GM23338 (cell line): ENCODE results near the gene BCAS3. TPM values are rescaled to one million over a fixed set of nuclear protein-coding genes. Genes with fewer than 3 reads are reported as not detected.

Experiments used
- ATAC-seq: fragments of 200-7000 bp; cut with Tn5 transposase; 3 replicates; pipeline ENCODE4 v1.9.1; 2020
- DNase-seq: peaks from one replicate; pipeline ENCODE4 v3.0.0-alpha.2; 2015; ENCODE audit warnings: low spot score
- H2AFZ ChIP-seq: fragments of 200-600 bp; sonication (generic); 2 replicates; pipeline ENCODE4 v1.8.0; 2016; ENCODE audit warnings: antibody characterized with exemption, mild to moderate bottlenecking, moderate library complexity
- H3F3A ChIP-seq: fragments of 200-600 bp; sonication (generic); replicated peaks from 2 replicates; pipeline ENCODE4 v1.8.0; 2017; ENCODE audit warnings: antibody characterized with exemption, mixed run types, low read depth
- H3K27ac ChIP-seq: fragments of 200-600 bp; sonication (generic); 2 replicates; pipeline ENCODE4 v1.6.1; 2016; ENCODE audit warnings: low read depth
- H3K27me3 ChIP-seq: fragments of 200-600 bp; sonication (generic); 2 replicates; pipeline ENCODE4 v1.8.0; 2016; ENCODE audit warnings: mild to moderate bottlenecking, mixed run types, moderate library complexity; ENCODE audit not compliant: insufficient read depth
- H3K36me3 ChIP-seq: fragments of 200-600 bp; sonication (generic); 2 replicates; pipeline ENCODE4 v1.8.0; 2016; ENCODE audit warnings: mild to moderate bottlenecking; ENCODE audit not compliant: insufficient read depth
- H3K4me1 ChIP-seq: fragments of 200-600 bp; sonication (generic); 2 replicates; pipeline ENCODE4 v1.8.0; 2016; ENCODE audit warnings: mild to moderate bottlenecking, moderate library complexity; ENCODE audit not compliant: insufficient read depth
- H3K4me2 ChIP-seq: fragments of 200-600 bp; sonication (generic); 2 replicates; pipeline ENCODE4 v1.7.1; 2017; ENCODE audit warnings: mixed run types
- H3K4me3 ChIP-seq: fragments of 200-600 bp; sonication (generic); 2 replicates; pipeline ENCODE4 v1.6.1; 2016; ENCODE audit warnings: mixed run types
- H3K79me2 ChIP-seq: fragments of 200-600 bp; sonication (generic); replicated peaks from 2 replicates; pipeline ENCODE4 v1.8.0; 2017; ENCODE audit warnings: mild to moderate bottlenecking; ENCODE audit not compliant: insufficient read depth
- H3K9me2 ChIP-seq: fragments of 200-600 bp; sonication (generic); 2 replicates; pipeline ENCODE4 v1.8.0; 2017; ENCODE audit not compliant: insufficient read depth
- H4K20me1 ChIP-seq: fragments of 200-600 bp; sonication (generic); replicated peaks from 2 replicates; pipeline ENCODE4 v1.8.0; 2017; ENCODE audit warnings: mild to moderate bottlenecking; ENCODE audit not compliant: insufficient read depth
- H3K27ac Mint-ChIP-seq: 2 replicates; pipeline ENCODE4 v1.8.0; 2020; ENCODE audit warnings: inconsistent platforms, mild to moderate bottlenecking, moderate library complexity, mixed read lengths
- H3K27me3 Mint-ChIP-seq: 3 replicates; pipeline ENCODE4 v1.8.0; 2022; ENCODE audit warnings: low read depth, mild to moderate bottlenecking, moderate library complexity, mixed read lengths, inconsistent platforms; ENCODE audit not compliant: insufficient read depth, poor library complexity
- H3K36me3 Mint-ChIP-seq: 3 replicates; pipeline ENCODE4 v1.8.0; 2021; ENCODE audit warnings: low read depth, mild to moderate bottlenecking, inconsistent platforms, moderate library complexity, mixed read lengths
- H3K4me1 Mint-ChIP-seq: 3 replicates; pipeline ENCODE4 v1.8.0; 2020; ENCODE audit warnings: mild to moderate bottlenecking, inconsistent platforms, mixed read lengths
- H3K4me3 Mint-ChIP-seq: 3 replicates; pipeline ENCODE4 v1.8.0; 2021; ENCODE audit warnings: moderate library complexity, mild to moderate bottlenecking, inconsistent platforms, mixed read lengths
- H3K9me3 Mint-ChIP-seq: 3 replicates; pipeline ENCODE4 v1.8.0; 2020; ENCODE audit warnings: moderate library complexity, mild to moderate bottlenecking, inconsistent platforms, mixed read lengths
- CREB1 ChIP-seq: fragments of 250-450 bp; sonication (Bioruptor Pico); IDR thresholded peaks from 2 replicates; pipeline ENCODE4 v1.5.0; 2020; ENCODE audit warnings: low read depth, mild to moderate bottlenecking, moderate library complexity
- ETS1 ChIP-seq: IDR thresholded peaks from 2 replicates; pipeline ENCODE4 v1.6.1; 2016; ENCODE audit warnings: antibody characterized with exemption
- EZH2 ChIP-seq: fragments of 200-600 bp; sonication (generic); IDR thresholded peaks from one replicate; pipeline ENCODE4 v1.8.0; 2017; ENCODE audit warnings: antibody characterized with exemption, mild to moderate bottlenecking, low read depth; ENCODE audit not compliant: unreplicated experiment
- EZH2phosphoT487 ChIP-seq: fragments of 200-600 bp; sonication (generic); IDR thresholded peaks from one replicate; pipeline ENCODE4 v1.8.1; 2018; ENCODE audit warnings: antibody characterized with exemption; ENCODE audit not compliant: unreplicated experiment
- JUNB ChIP-seq: IDR thresholded peaks from one replicate; pipeline ENCODE4 v1.6.1; 2016; ENCODE audit warnings: antibody characterized with exemption; ENCODE audit not compliant: unreplicated experiment
- NANOG ChIP-seq: IDR thresholded peaks from 2 replicates; pipeline ENCODE4 v1.6.1; 2016; ENCODE audit warnings: antibody characterized with exemption, borderline replicate concordance
- POLR2AphosphoS5 ChIP-seq: IDR thresholded peaks from 2 replicates; pipeline ENCODE4 v1.6.1; 2016; ENCODE audit warnings: antibody characterized with exemption, low read depth
- REST ChIP-seq: IDR thresholded peaks from one replicate; pipeline ENCODE4 v1.6.1; 2018; ENCODE audit warnings: antibody characterized with exemption; ENCODE audit not compliant: unreplicated experiment
- STAT1 ChIP-seq: IDR thresholded peaks from one replicate; pipeline ENCODE4 v1.6.1; 2016; ENCODE audit warnings: antibody characterized with exemption; ENCODE audit not compliant: unreplicated experiment
- ZNF114 ChIP-seq: fragments of 250-450 bp; sonication (Bioruptor Pico); IDR thresholded peaks from 2 replicates; pipeline ENCODE4 v1.5.0; 2020; ENCODE audit warnings: mild to moderate bottlenecking, moderate library complexity
- ZNF331 ChIP-seq: fragments of 250-450 bp; sonication (Bioruptor Pico); IDR thresholded peaks from 2 replicates; pipeline ENCODE4 v1.5.0; 2020; ENCODE audit warnings: low read depth, mild to moderate bottlenecking, moderate library complexity
- ZNF462 ChIP-seq: fragments of 250-450 bp; sonication (Bioruptor Pico); IDR thresholded peaks from 2 replicates; pipeline ENCODE4 v1.5.0; 2020; ENCODE audit warnings: mild to moderate bottlenecking, moderate library complexity
- polyA plus RNA-seq: library from polyadenylated mRNA; unstranded; fragments of >200 nt; fragmentation: Nextera tagmentation; extraction: Ambion mirVana; gene quantifications from 2 replicates; pipeline ENCODE4 v1.2.1, GENCODE V29; 2016
- total RNA-seq: library from RNA; depleted of rRNA; stranded (reverse); fragments of >200 nt; shearing (Covaris generic); gene quantifications from 2 replicates; pipeline ENCODE4 v1.2.3, GENCODE V29; 2014
- TF ChIP-seq, protein P1 (sequence below), 2 experiments: fragments of 200-600 bp in 1 of 2; sonication (generic) in 1 of 2; conservative IDR thresholded peaks; 2 replicates each; pipeline versions ENCODE4 v1.5.1 to v1.6.1; 2016 to 2017; ENCODE audit warnings: antibody characterized with exemption in 2 of 2, low read depth in 2 of 2, mild to moderate bottlenecking in 2 of 2, moderate library complexity in 1 of 2

The BCAS3 gene
- total and polyA plus RNA-seq, 2 experiments from 2014 or later, result 8.2 to 28.0 TPM

DNA sequence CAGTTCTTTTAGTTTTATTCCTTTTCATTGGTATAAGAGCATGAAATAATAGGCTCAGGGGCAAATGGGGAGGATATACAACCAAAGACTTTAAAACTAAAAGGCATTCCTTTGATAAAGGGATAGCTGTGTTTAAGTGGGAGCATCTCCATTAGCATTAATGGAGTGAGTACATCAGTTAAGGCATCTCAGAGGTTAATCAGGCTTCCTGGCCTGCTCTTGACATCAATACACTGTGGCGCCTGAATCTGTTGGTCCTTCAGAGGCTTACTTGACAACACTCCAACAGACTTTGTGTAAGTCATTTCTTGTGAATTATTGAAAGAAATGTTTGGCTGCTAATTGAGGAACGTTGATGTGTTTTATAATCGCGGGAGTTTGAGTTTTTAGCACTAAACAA is 230.7 kb downstream of the BCAS3 start:
- peak; percentile 23 for DNase-seq
- H3K27me3 ChIP-seq, result no peaks in the 10 kb centered on the region

More for the DNA sequence above, 230.7 kb downstream of the BCAS3 start:
- H3K4me1 Mint-ChIP-seq, result peaks cover 16% of the 10 kb centered on the region; the same call in 2 of the 3 replicates
- Histone ChIP-seq H4K20me1 (no peaks in the 10 kb centered on the region), H3K9me2 (no peaks in the 10 kb centered on the region), H3K4me3 (no peak overlapping the region), H3K4me2 (no peak overlapping the region), H3F3A (no peaks in the 10 kb centered on the region), H3K79me2 (no peaks in the 10 kb centered on the region), H3K4me1 (peaks cover 15% of the 10 kb centered on the region; the same call in 1 of the 2 replicates), H2AFZ (no peak overlapping the region), H3K27ac (no peak overlapping the region), H3K36me3 (no peaks in the 10 kb centered on the region)
- H3K9me3 Mint-ChIP-seq, result no peaks in the 10 kb centered on the region
- TF ChIP-seq EZH2, result no peak
- TF ChIP-seq ZNF331 (CRISPR knock-in tag), result no peak
- TF ChIP-seq, protein P1, sequence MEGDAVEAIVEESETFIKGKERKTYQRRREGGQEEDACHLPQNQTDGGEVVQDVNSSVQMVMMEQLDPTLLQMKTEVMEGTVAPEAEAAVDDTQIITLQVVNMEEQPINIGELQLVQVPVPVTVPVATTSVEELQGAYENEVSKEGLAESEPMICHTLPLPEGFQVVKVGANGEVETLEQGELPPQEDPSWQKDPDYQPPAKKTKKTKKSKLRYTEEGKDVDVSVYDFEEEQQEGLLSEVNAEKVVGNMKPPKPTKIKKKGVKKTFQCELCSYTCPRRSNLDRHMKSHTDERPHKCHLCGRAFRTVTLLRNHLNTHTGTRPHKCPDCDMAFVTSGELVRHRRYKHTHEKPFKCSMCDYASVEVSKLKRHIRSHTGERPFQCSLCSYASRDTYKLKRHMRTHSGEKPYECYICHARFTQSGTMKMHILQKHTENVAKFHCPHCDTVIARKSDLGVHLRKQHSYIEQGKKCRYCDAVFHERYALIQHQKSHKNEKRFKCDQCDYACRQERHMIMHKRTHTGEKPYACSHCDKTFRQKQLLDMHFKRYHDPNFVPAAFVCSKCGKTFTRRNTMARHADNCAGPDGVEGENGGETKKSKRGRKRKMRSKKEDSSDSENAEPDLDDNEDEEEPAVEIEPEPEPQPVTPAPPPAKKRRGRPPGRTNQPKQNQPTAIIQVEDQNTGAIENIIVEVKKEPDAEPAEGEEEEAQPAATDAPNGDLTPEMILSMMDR (conservative IDR thresholded peaks at IDR 0.05; ENCODE audit: low read depth in 2 of 2), result no peak
- no peak for TF ChIP-seq ETS1
- no peak for TF ChIP-seq REST
- TF ChIP-seq STAT1, result no peak
- TF ChIP-seq JUNB, result no peak
- no peak for TF ChIP-seq CREB1 (CRISPR knock-in tag)
- TF ChIP-seq POLR2AphosphoS5, result no peak
- no peak for TF ChIP-seq ZNF462 (CRISPR knock-in tag)
- TF ChIP-seq ZNF114, result no peak
- TF ChIP-seq EZH2phosphoT487, result no peak
- no peak for TF ChIP-seq NANOG
- H3K4me3 Mint-ChIP-seq, result no peak overlapping the region
- no peak overlapping the region for H3K27ac Mint-ChIP-seq
- peak; percentile 67 for ATAC-seq
- no peaks in the 10 kb centered on the region for H3K36me3 Mint-ChIP-seq
- peaks cover 1% of the 10 kb centered on the region for H3K27me3 Mint-ChIP-seq
